A673 (cell line): ENCODE results near the gene CPTP. TPM values are rescaled to one million over a fixed set of nuclear protein-coding genes. Genes with fewer than 3 reads are reported as not detected.
A peak's percentile ranks its signal among the peaks of the same experiment; 100 is the strongest.

ENCODE experiments used
- BruUV-seq: library from RNA; stranded (reverse); fragments of 400-500 nt; replicated peaks from 2 replicates; lab custom pipeline; 2021; lab: Mats Ljungman, UMichigan
- CTCF ChIA-PET: fragments of 300-600 bp; sonication (Branson Sonifier 250); formaldehyde crosslinking; loops from one replicate; lab custom pipeline; 2022; ENCODE audit warnings: antibody characterized with exemption; lab: Charles Lee
- POLR2A ChIA-PET: fragments of 300-600 bp; sonication (Branson Sonifier 250); formaldehyde crosslinking; loops from one replicate; lab custom pipeline; 2022; ENCODE audit warnings: antibody characterized with exemption; ENCODE audit not compliant: low non-redundant PET; lab: Charles Lee
- DNase-seq: peaks from one replicate; pipeline ENCODE4 v3.0.0-alpha.2; 2015; ENCODE audit warnings: low spot score
- H3K27ac ChIP-seq: fragments of 200-600 bp; sonication (generic); 2 replicates; pipeline ENCODE4 v1.5.1; 2016; ENCODE audit warnings: mixed run types, low read depth, mild to moderate bottlenecking, mixed read lengths, antibody characterized with exemption, low read length; ENCODE audit not compliant: poor library complexity, severe bottlenecking
- H3K27me3 ChIP-seq: fragments of 200-600 bp; sonication (generic); replicated peaks from 2 replicates; pipeline ENCODE4 v1.6.1; 2017; ENCODE audit warnings: mixed run types, low read depth, mild to moderate bottlenecking, mixed read lengths, antibody characterized with exemption, low read length; ENCODE audit not compliant: insufficient read depth, poor library complexity
- H3K36me3 ChIP-seq: fragments of 200-600 bp; sonication (generic); 2 replicates; pipeline ENCODE4 v1.6.1; 2016; ENCODE audit warnings: mixed run types, mild to moderate bottlenecking, mixed read lengths, antibody characterized with exemption, low read length; ENCODE audit not compliant: insufficient read depth, poor library complexity, severe bottlenecking
- H3K4me1 ChIP-seq: fragments of 200-600 bp; sonication (generic); 2 replicates; pipeline ENCODE4 v1.6.1; 2017; ENCODE audit warnings: mixed run types, mild to moderate bottlenecking, mixed read lengths, antibody characterized with exemption, low read length; ENCODE audit not compliant: insufficient read depth, poor library complexity, severe bottlenecking
- H3K4me3 ChIP-seq: fragments of 200-600 bp; sonication (generic); 2 replicates; pipeline ENCODE4 v1.5.1; 2016; ENCODE audit warnings: low read depth, mixed run types, mild to moderate bottlenecking, mixed read lengths, low read length; ENCODE audit not compliant: poor library complexity, severe bottlenecking
- H3K9me3 ChIP-seq: fragments of 200-600 bp; sonication (generic); 2 replicates; pipeline ENCODE4 v1.6.1; 2016; ENCODE audit warnings: mixed run types, low read depth, mild to moderate bottlenecking, mixed read lengths, antibody characterized with exemption, low read length; ENCODE audit not compliant: poor library complexity, severe bottlenecking
- EZH2 ChIP-seq: fragments of 200-600 bp; sonication (generic); IDR thresholded peaks from 2 replicates; pipeline ENCODE4 v1.6.1; 2017; ENCODE audit warnings: borderline replicate concordance, low read depth, mild to moderate bottlenecking, mixed read lengths, antibody characterized with exemption, low read length; ENCODE audit not compliant: poor library complexity, severe bottlenecking
- intact Hi-C: fragments of 100-400 bp; cut with micrococcal nuclease; formaldehyde crosslinking; loops from one replicate; pipeline ENCODE4 v1.10.0; 2022; ENCODE audit not compliant: unreplicated experiment
- total RNA-seq: library from RNA; stranded (reverse); gene quantifications from 2 replicates; pipeline ENCODE4 v1.2.3, GENCODE V29; 2021
- TF ChIP-seq, protein P1 (sequence below): fragments of 300-800, 200-600 bp; sonication (generic); conservative IDR thresholded peaks from 2 replicates; pipeline ENCODE4 v1.5.1; 2017; ENCODE audit warnings: low read depth, mild to moderate bottlenecking, antibody characterized with exemption, low read length, moderate library complexity, mixed read lengths

Gene CPTP
- total RNA-seq, 1 experiment from 2014 or later = 17.0 TPM

DNA sequence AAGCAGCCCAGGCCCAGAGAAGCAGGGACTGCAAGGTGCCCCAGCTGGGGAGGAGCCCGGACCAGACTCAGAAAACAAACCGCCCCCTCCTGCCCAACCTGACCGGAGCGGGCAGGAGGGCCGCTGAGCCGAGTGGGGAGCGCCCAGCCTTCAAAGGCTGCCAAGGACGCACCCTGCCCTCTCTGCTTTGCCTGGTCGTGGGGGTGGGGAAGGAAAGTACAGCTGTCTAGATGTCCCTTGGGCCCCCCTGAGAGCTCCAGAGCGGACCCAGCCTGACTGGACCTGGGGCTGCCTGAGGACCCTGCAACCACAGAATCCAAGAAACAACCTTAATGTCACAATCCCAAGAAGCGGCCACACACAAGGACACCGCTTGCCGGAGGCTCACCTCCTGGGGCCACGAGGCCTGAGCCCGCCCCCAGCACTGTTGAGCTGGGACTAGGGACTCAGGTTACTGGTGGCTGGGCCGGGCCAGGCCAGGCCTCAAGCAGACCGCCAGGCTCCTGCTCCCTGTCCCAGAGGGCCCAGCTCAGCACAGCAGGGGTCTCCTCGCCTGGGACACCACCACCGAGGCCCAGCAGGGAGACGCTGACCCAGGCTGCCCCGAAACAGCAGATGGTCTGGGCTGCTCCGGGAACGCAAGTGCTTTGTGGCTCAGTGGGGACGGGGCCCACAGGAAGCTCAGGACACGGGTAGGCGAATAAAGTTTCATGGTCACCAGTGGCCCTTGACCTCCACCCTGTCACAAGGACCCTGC, 23.2 kb downstream of the CPTP start:
- BruUV-seq = no TSS peak
- ChIA-PET CTCF (no interaction called here), POLR2A (no interaction called here)
- TF ChIP-seq EZH2 = no peak
- TF ChIP-seq, protein P1, sequence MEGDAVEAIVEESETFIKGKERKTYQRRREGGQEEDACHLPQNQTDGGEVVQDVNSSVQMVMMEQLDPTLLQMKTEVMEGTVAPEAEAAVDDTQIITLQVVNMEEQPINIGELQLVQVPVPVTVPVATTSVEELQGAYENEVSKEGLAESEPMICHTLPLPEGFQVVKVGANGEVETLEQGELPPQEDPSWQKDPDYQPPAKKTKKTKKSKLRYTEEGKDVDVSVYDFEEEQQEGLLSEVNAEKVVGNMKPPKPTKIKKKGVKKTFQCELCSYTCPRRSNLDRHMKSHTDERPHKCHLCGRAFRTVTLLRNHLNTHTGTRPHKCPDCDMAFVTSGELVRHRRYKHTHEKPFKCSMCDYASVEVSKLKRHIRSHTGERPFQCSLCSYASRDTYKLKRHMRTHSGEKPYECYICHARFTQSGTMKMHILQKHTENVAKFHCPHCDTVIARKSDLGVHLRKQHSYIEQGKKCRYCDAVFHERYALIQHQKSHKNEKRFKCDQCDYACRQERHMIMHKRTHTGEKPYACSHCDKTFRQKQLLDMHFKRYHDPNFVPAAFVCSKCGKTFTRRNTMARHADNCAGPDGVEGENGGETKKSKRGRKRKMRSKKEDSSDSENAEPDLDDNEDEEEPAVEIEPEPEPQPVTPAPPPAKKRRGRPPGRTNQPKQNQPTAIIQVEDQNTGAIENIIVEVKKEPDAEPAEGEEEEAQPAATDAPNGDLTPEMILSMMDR = no peak
- intact Hi-C loops = no loop called here
- Histone ChIP-seq H3K36me3 (no peaks in the 10 kb centered on the region), H3K4me1 (peaks cover 3% of the 10 kb centered on the region), H3K27me3 (no peaks in the 10 kb centered on the region), H3K27ac (peak overlapping the region; percentile 75), H3K4me3 (peak overlapping the region; percentile 86), H3K9me3 (no peaks in the 10 kb centered on the region)
- DNase-seq = no peak

- H3K36me3 ChIP-seq = no peaks in the 10 kb centered on the region
- peaks cover 3% of the 10 kb centered on the region for H3K4me1 ChIP-seq
- CTCF ChIA-PET = no interaction called here
- TF ChIP-seq, protein P1 = no peak
- no peak for TF ChIP-seq EZH2
- H3K9me3 ChIP-seq = no peaks in the 10 kb centered on the region
- POLR2A ChIA-PET = no interaction called here
- no peak for DNase-seq
- intact Hi-C loops = no loop called here
- peak overlapping the region; percentile 75 for H3K27ac ChIP-seq
- H3K27me3 ChIP-seq = no peaks in the 10 kb centered on the region
- BruUV-seq = no TSS peak
- peak overlapping the region; percentile 86 for H3K4me3 ChIP-seq
Observed at GRCh38 chr1:1348420-1349255, 24.0 kb downstream of the CPTP start.

- CTCF ChIA-PET = no interaction called here
- no TSS peak for BruUV-seq
- POLR2A ChIA-PET = no interaction called here
- Histone ChIP-seq H3K9me3 (no peaks in the 10 kb centered on the region), H3K27me3 (peaks cover 5% of the 10 kb centered on the region), H3K4me3 (peak within 1 kb of the TSS; percentile 86), H3K4me1 (peaks cover 3% of the 10 kb centered on the region), H3K36me3 (no peaks in the 10 kb centered on the region), H3K27ac (peak within 1 kb of the TSS; percentile 89)
- intact Hi-C loops = no loop called here
- no peak for TF ChIP-seq EZH2
- TF ChIP-seq, protein P1 = peak; percentile 50; the same call in 1 of the 2 replicates
- peak; percentile 80 for DNase-seq
Observed at GRCh38 chr1:1349256-1350012, 24.8 kb downstream of the CPTP start, which contains the start of gene DVL1. TSS of gene DVL1 (minus strand) at chr1:1349418. CDS start at chr1:1349065, 353 bp downstream.
